ENCODE data around the gene ZNF800.
A peak's percentile ranks its signal among the peaks of the same experiment; 100 is the strongest.

ZNF800 gene

DNA sequence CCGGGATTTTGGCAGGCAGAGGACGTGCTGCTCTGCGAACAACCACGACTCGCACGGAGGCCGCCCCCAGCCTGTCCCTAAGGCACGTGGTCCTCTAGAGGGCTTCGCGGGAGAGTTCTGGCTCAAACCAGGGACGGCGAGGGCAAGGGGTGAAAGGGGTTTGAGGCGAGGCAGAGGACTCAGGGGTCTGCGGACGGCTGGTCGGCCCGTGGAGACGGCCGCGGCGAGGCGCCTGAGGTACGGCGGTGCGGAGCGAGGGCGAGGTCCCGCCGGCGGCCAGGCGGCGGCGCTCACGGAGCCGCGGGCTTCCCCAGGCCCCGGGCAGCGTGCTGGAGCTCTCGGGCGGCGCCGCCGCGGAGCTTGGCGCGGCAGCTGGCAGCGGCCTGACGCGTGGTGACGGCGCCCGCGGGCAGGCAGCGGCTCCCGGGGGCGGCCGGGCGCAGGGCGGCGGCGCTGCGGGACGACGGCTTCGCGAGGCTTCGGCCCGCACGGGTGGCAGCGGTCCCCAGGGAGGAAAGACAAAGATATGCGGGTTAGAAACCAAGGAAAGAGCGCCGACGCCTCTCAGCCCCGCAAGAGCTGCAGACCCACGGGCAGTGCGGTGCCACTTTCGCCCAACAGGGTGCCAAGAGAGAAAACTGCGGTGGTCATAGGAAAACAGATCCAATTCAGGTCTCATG, 44.8 kb downstream of the ZNF800 start:
- DNase-seq (ENCODE audit: low spot score), result peak; percentile 79

DNA sequence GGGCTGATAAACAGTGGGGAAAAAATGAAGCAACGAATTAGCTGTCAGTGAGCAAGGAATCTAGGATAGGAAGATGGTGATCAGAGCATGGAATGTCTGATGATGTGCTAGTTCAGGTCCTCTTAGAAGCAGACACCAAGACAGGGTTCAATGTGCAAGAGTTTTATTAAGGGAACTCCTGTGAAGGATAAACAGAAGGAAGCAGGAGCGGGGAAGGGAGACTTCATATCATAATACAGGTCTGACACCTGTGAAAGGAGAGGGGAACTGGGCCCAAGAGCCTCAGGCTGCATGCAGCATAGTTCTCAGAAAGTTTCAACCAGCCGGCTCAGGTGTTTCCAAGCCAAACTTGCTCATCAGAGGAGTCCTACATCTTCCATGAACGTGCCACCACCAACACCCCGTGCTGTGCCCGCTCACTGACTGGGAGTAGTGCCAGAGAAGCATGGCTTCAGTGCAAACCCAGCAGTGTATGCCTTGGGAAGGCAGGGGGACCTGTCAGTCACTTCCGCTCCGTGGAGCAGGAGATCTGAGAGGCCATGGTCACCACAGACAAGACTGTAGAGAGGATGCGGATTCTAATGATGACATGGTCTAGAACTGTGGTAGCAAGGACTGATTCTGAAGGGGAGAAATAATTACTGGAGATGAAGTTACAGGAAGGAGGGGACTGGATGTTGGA, 45.8 kb downstream of the ZNF800 start:
- no peak for DNase-seq (ENCODE audit: low spot score)

DNA sequence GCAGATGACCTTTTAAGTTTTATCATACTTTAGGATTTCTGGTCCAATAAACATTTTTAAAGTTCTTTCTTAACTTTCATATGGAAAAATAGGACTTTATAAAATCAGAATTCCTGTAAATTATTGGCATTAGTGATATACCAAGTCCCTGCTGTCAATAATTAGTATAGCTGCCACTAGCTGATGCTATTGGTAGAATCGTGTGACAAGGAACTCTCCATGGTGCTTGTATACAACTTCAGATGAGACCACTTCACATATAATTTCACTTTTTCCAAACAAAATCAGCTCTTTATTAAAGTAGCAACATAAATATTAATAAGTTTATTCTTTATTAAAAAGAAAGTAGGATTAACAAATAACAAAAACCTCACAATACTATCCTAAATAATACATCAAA, 49.9 kb downstream of the ZNF800 start:
- no peak for DNase-seq (ENCODE audit: low spot score)

DNA sequence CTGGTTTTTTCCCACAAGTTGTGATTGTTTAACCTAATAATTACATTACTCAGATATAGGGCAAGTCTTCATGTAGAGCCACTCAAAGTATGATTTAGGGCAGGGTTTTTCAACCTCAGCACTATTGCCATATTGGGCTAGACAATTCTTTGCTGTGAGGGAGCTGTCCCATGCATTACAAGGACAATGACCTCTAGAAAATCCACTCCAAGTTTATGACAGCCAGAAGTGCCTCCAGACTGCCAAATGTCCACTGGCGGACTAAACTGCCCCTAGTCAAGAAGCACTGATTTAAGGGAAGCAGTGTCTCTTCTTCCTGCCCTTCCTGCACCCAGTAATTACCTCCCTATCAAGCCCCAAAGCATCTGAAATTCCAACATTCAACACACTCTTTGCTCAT, 54.4 kb downstream of the ZNF800 start:
- DNase-seq (ENCODE audit: low spot score), result no peak

DNA sequence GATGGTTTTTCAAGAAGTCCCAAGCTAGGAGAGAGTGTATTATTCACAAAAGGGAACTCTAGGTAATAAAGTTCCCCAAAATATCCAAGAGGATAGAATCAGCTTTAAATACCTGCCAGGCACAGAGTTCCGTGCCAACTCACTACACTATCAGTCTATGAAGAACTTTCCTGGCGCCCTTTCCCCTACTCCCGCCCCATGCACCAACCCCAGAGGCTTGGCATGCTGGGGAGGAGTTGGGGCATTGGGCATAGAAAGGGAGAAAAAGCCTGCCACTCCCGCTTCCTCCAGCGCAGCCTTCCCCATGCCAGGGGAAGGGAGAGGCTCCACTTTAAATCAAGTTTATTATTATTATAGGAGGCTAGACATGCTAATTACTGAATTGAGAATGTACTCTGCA, 54.9 kb downstream of the ZNF800 start:
- DNase-seq (ENCODE audit: low spot score), result no peak

DNA sequence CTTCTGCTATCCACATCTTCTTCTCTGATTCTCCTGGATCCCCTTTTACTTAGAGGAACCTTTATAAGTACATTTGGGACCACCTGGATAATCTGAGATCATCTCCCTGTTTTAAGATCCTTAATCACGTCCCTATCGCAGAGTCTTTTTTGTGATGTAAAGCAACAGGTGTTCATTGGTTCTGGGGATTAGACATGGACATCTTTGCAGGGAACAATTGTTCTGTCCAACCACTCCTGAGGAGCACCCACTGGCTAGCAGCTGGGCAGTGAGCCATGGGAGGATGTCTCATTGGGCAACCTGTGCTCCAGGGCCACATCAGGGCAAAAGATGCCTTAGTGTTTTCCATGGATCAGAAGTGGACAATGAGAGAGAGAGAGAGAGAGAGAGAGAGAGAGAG, 56.0 kb downstream of the ZNF800 start:
- no peak for DNase-seq (ENCODE audit: low spot score)

DNA sequence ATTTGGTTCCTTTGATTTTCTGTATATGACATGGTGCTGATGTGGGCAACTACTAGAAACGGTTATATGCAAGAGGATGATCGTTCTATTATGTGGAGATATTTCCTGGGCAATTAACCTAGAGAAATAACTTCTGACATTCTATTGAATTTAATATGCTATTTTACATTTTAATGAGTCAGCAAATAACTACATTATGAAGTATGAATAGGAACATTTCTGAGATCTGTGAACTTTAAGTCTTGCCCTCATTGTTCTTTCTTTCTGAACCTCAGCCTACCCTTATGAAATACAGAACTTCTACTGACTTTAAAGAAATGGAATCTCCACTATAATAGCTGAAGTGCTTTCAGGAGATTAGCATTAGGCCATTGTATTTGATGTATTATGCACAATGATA, 59.6 kb downstream of the ZNF800 start:
- DNase-seq (ENCODE audit: low spot score), result no peak

DNA sequence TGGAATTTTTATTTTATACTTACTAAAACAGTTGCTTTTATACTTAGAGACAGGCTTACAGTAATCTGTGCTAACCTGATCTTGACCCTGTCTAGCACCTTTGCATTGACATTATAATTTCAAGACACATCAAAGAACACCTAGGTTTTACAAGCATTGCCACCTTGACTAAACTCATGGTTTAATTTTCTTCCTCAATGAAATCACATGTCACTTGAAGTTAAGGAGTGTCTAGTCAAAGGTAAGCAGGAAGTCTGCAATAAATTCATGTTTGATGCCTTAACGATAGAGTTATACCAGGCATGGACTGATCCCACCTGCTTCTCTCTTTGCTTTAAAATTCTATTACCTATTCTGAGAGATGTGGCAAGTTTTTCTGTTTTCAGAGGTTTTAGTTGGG, 62.4 kb downstream of the ZNF800 start:
- DNase-seq (ENCODE audit: low spot score), result no peak

DNA sequence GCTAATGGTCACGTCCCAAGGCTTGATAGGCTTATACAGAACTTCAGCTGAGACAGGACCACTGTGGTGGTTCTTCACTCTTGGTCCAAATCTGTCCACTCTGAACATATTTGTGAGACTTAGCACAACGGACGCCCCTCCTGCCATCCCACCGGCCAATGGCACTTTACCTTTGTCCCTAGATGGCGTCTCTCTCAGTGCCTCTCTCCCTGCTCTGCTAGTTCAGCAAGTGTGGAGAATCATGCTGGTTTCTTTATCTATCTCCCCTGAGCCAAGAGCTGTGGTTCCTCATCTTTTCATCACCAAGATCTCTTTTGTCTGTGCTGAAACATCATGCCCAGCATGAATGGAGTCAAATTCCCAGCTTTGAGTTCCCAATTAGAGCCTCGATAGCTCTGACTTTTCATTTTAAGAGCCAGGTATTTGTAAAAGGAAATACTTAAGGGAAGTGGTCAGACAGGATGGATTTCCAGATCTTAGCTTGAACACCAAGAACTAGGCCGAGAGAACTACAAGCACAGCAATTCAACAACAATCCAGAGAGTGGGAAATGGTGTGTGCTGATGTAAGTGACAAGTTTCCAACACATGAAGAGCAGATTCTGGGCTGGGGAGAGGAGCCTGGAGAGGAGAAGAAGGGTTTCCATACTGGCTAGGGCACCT, 69.5 kb downstream of the ZNF800 start:
- no peak for DNase-seq (ENCODE audit: low spot score)

DNA sequence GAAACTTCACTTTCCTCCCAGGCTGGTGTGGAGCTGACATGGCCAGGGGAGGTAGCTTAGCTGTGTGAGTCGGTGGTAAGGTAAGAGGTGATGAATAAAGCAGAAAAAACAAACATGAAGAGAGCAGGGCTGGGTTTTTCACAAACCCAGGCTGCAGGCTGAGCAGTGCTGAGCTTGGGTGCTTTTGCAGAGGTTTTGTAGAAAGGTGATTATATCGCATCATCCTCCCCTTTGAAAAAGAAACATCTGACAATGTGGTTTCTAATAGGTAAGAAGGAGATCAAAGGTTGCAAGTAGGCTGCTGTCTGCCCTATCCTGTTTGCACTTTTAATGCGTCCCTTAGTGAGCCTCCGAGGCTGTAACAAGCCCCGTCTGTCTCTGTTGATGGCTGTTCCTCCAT, 70.2 kb downstream of the ZNF800 start:
- DNase-seq (ENCODE audit: low spot score), result no peak

DNA sequence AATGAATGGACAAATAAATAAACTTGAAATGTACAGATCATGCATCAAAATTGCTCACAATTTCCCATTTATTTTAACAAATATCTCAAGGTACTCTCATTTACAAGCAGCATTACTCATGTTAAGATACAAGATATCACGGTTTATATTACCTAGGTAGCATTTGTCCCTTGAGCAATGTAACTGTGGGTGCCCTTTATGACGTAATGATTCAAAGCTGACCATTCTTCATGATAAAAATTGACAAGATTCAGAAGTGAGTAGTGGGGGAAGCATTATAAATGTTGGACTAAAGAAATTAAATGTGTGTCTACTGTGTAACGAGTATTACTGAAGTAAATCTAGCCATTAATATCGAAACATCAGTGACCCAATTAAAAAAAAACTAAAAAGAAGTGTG, 71.5 kb downstream of the ZNF800 start:
- DNase-seq (ENCODE audit: low spot score), result no peak

Measured in left forelimb (tissue), 1 donor.